ENCODE measurements around the gene IRAK2. TPM values are rescaled to one million over a fixed set of nuclear protein-coding genes. Genes with fewer than 3 reads are reported as not detected.
A peak's percentile ranks its signal among the peaks of the same experiment; 100 is the strongest.

The IRAK2 gene
- total RNA-seq, 6 donors from 2014 or later: 3.1 to 10.2 (median 7.1) TPM

DNA sequence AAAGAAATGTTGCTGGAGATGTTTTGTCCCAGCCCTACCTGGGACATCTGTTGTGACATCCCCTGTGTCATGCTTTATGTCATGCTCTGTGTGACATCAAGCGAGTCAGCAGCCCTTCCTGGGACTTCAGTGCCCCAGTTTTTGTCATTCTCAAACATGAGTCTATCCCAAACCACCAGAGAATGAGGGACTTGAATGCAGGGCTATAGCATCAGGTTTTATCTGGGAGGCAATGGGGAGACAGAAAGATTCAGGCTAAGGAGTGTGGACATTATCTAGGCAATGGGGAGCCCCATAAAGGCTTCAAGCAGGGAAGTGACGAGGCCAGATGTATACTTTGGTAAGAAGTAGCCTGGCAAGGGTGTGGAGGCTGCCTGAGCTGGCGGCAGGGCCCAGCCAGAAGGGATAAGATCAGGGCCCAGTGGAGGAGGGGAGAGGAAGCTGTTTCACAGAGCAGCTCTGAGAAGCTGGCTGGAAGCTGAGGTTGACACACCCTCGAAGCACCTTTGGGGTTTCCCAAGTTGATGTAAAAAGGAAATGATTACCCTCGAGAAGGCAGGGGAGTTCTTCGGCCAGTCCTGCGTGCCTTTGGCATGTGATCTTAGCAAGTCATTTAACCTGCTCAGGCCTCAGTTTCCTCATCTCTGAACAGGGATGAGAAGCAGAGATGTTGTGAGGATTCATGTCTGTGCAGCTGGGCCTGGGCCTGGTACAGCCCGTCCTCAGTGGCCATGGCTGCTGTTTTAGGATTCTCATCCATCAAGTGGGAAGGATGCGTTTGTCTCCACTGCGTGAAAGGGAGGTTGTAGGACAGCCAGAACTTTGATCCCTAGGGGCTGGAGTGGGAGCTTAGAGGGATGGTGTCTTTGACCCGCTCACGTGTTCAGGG, 34.3 kb downstream of the IRAK2 start:
- Histone ChIP-seq H3K36me3 (peaks cover 0 to 23% (median 4%) of the 10 kb centered on the region in 4 donors), H3K4me1 (peaks cover 34 to 43% (median 37%) of the 10 kb centered on the region in 4 donors), H3K27me3 (no peaks in the 10 kb centered on the region), H3K27ac (peak overlapping the region; percentile 62 to 80 (median 75)), H3K4me3 (no peak overlapping the region), H3K9me3 (no peaks in the 10 kb centered on the region)
- peak in 1 of 2 donors; percentile 40 for TF ChIP-seq POLR2AphosphoS5 (IDR thresholded peaks at IDR 0.05)
- TF ChIP-seq, protein P1, sequence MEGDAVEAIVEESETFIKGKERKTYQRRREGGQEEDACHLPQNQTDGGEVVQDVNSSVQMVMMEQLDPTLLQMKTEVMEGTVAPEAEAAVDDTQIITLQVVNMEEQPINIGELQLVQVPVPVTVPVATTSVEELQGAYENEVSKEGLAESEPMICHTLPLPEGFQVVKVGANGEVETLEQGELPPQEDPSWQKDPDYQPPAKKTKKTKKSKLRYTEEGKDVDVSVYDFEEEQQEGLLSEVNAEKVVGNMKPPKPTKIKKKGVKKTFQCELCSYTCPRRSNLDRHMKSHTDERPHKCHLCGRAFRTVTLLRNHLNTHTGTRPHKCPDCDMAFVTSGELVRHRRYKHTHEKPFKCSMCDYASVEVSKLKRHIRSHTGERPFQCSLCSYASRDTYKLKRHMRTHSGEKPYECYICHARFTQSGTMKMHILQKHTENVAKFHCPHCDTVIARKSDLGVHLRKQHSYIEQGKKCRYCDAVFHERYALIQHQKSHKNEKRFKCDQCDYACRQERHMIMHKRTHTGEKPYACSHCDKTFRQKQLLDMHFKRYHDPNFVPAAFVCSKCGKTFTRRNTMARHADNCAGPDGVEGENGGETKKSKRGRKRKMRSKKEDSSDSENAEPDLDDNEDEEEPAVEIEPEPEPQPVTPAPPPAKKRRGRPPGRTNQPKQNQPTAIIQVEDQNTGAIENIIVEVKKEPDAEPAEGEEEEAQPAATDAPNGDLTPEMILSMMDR (IDR thresholded peaks at IDR 0.05): no peak
- TF ChIP-seq EP300 (IDR thresholded peaks at IDR 0.05): peak in 1 of 4 donors; percentile 52
- TF ChIP-seq POLR2A (IDR thresholded peaks at IDR 0.05): no peak
- ATAC-seq (ENCODE audit: low FRiP score in 2 of 2): peak; percentile 57 to 72
- peak in 1 of 2 donors; percentile 77 for DNase-seq
- 48 to 55% methylated on average over 10 to 12 of the region's 12 CpGs for WGBS, 2 donors

DNA sequence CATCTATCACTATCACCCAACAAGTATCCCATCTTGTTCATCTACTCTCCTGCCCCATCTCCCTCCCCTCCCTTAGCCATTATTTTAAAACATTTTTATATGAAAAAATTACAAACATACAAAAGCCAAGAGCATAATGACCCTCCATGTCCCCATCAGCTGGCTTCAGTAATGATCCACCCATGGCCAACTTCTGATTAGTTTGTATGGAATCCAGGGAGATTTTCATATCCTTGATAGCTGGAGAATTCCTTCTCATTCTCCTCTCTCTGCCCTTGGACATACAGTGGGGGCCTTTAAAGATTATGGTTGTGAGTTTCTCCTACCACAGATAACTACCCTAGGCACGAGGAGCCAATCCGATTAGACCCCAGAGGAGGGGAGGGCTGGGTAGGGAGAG, 40.2 kb downstream of the IRAK2 start:
- Histone ChIP-seq H3K9me3 (no peaks in the 10 kb centered on the region), H3K27ac (peak overlapping the region in 3 of 4 donors; percentile 41 to 49 (median 46)), H3K36me3 (peaks cover 0 to 28% (median 4%) of the 10 kb centered on the region in 4 donors), H3K4me3 (no peak overlapping the region), H3K4me1 (peaks cover 11 to 26% (median 17%) of the 10 kb centered on the region in 4 donors), H3K27me3 (no peaks in the 10 kb centered on the region)
- no peak for ATAC-seq (ENCODE audit: low FRiP score in 2 of 2)
- WGBS, 2 donors: 92 to 93% methylated on average over 2 of the region's 2 CpGs
- TF ChIP-seq, protein P1 (IDR thresholded peaks at IDR 0.05): no peak
- no peak for TF ChIP-seq POLR2AphosphoS5 (IDR thresholded peaks at IDR 0.05)
- TF ChIP-seq POLR2A (IDR thresholded peaks at IDR 0.05): no peak
- TF ChIP-seq EP300 (IDR thresholded peaks at IDR 0.05): no peak
- no peak for DNase-seq

DNA sequence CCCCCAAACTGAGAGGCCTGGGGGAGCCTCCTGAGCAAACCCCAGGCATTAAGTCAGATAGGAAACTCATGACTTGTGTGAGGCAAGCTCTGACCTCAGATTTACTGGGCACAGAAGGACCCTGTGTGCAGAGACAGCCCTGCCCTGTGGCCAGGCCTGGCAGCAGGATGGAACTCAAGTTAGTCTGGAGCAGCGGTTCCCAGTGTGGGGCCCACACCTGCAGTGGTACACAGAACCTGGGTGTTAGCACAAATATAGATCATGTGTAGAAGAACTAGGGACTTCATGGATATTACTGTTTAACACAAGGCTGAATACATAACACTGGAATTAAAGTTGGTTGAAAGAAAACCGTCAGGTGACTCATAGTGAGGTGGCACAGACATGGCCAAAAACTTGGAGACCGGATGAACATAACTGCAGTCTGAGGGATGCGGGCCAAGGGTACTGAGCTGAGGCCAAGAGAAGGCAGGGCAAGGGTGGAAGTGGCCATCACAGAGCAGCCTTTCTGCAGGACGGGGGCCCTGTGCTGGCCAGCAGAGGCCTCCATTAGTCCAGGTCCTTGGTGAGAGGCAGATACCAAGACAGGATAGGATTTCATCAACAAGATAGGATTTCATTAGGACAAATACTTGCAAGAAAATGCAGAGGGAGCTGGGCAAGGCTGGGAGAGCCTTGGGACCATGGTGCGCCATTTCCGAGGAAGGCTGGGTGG, 40.9 kb downstream of the IRAK2 start:
- Histone ChIP-seq H3K9me3 (no peaks in the 10 kb centered on the region), H3K4me3 (no peak overlapping the region), H3K4me1 (peaks cover 11 to 26% (median 17%) of the 10 kb centered on the region in 4 donors), H3K27me3 (no peaks in the 10 kb centered on the region), H3K36me3 (peaks cover 0 to 29% (median 4%) of the 10 kb centered on the region in 4 donors), H3K27ac (peak overlapping the region in 3 of 4 donors; percentile 41 to 49 (median 46))
- WGBS, 2 donors: 78 to 87% methylated on average over 6 to 7 of the region's 7 CpGs
- DNase-seq: no peak
- peak; percentile 23 to 41 for ATAC-seq (ENCODE audit: low FRiP score in 2 of 2)
- TF ChIP-seq, protein P1 (IDR thresholded peaks at IDR 0.05): no peak
- TF ChIP-seq POLR2AphosphoS5 (IDR thresholded peaks at IDR 0.05): no peak
- no peak for TF ChIP-seq POLR2A (IDR thresholded peaks at IDR 0.05)
- no peak for TF ChIP-seq EP300 (IDR thresholded peaks at IDR 0.05)

DNA sequence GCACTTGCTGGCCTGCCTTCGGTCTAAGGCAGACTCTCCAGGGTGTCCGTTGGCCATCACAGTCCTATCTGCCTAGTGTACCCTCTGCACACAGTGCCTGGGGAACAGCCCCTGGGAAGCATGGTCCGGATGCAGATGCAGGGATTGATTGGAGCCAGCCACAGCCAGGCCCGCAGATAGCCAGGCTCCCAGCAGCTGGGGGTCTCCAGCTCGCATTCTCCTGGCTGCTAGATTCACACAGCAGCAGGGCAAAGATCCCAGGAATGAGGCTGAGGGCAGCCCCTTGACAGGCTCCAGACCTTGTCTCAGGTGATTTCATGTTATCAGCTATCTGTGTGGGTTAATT, 41.4 kb downstream of the IRAK2 start:
- no peak overlapping the region for H3K4me3 ChIP-seq
- no peaks in the 10 kb centered on the region for H3K9me3 ChIP-seq
- no peak for TF ChIP-seq EP300 (IDR thresholded peaks at IDR 0.05)
- TF ChIP-seq, protein P1 (IDR thresholded peaks at IDR 0.05): no peak
- no peak for TF ChIP-seq POLR2A (IDR thresholded peaks at IDR 0.05)
- TF ChIP-seq POLR2AphosphoS5 (IDR thresholded peaks at IDR 0.05): no peak
- peaks cover 11 to 26% (median 17%) of the 10 kb centered on the region in 4 donors for H3K4me1 ChIP-seq
- no peaks in the 10 kb centered on the region for H3K27me3 ChIP-seq
- DNase-seq (no peak), ATAC-seq (ENCODE audit: low FRiP score in 2 of 2) (peak in 1 of 2 donors; percentile 49)
- peaks cover 0 to 24% (median 2%) of the 10 kb centered on the region in 4 donors for H3K36me3 ChIP-seq
- H3K27ac ChIP-seq: peak overlapping the region in 1 of 4 donors; percentile 46
- WGBS, 2 donors: 96 to 100% methylated on average over 3 to 5 of the region's 5 CpGs
